ENCODE results near the gene LTF. TPM values are rescaled to one million over a fixed set of nuclear protein-coding genes. Genes with fewer than 3 reads are reported as not detected.

LTF gene
- total RNA-seq, 1 donor from 2014 or later, result 14.3 TPM

DNA sequence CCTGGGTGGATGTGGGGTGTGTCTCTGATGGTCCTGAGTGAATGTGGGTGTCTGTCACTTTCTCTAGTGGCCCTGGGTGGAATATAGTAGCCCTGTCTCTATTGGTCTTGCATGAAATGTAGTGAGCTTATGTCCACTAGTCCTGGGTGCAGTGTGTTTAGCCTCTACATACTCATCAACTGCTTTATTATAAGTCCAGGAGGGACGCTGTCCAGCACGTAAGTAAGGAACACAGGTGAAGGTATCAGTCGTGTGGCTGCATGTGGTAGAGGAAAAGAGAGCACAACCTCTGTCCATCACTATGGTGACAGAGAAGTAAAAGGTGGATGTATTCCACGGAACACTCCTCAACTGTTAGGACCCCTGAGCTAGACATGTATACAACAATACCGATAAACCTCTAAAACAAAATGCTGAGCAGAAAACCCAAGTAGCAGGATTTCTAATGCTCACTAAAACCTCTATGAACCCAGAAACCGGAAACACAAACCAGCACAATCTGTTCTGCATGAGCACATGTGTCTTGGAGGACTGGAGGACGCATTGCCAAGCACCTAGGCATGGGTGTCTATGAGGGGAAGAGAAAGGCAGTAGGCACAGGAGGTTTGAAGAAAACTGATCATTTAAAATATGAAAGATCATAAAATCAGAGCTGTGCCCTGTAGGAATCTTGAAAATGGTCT, 11.0 kb downstream of the LTF start:
- H3K4me1 ChIP-seq, result no peaks in the 10 kb centered on the region
- H3K9me3 ChIP-seq, result no peaks in the 10 kb centered on the region
- H3K27me3 ChIP-seq, result no peaks in the 10 kb centered on the region
- no peaks in the 10 kb centered on the region for H3K36me3 ChIP-seq
- TF ChIP-seq, protein P1, sequence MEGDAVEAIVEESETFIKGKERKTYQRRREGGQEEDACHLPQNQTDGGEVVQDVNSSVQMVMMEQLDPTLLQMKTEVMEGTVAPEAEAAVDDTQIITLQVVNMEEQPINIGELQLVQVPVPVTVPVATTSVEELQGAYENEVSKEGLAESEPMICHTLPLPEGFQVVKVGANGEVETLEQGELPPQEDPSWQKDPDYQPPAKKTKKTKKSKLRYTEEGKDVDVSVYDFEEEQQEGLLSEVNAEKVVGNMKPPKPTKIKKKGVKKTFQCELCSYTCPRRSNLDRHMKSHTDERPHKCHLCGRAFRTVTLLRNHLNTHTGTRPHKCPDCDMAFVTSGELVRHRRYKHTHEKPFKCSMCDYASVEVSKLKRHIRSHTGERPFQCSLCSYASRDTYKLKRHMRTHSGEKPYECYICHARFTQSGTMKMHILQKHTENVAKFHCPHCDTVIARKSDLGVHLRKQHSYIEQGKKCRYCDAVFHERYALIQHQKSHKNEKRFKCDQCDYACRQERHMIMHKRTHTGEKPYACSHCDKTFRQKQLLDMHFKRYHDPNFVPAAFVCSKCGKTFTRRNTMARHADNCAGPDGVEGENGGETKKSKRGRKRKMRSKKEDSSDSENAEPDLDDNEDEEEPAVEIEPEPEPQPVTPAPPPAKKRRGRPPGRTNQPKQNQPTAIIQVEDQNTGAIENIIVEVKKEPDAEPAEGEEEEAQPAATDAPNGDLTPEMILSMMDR (IDR thresholded peaks at IDR 0.05), result no peak
- no peak overlapping the region for H3K27ac ChIP-seq
- intact Hi-C loops (cut with DNase I), result no loop called here
- H3K4me3 ChIP-seq, result no peak overlapping the region
- DNase-seq (no peak), ATAC-seq (no peak)

DNA sequence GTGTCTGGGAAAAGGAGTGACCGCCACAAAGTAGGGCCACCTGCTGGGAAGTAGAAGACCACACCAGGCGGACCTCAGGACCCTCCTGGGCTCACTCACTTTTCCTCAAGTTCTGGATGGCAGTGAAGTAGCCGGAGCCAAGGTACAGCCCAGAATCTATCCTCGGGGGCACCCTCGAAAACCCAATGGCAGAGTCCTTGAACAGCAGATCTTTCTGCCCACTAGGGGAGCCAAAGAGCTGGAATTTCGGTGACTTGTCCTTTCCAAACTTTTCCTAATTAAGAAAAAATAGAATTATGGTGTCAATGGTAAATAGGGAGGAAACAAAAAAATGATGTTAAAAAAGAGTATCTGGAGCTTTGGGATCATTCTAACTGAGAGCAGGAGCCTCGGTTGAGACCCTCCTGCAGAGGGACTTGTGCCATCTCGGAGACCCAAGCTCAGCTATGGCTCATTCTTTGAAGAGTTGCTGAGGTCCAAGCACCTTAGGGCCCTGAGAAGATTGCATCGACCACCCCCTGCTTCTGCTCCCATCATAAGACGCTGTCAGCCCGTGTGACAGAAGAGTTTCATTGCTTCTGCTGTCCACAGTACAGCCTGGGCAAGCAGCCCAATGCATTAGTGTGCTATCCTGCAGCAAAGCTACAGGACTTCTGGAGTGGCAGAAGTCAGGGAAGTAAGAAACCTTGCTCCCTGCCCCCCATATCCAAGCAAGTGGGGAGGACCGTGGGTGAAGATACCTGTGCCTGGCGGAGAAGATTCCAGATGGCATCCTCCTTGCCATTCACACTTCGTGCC, 14.8 kb downstream of the LTF start:
- Histone ChIP-seq H3K36me3 (no peaks in the 10 kb centered on the region), H3K4me3 (no peak overlapping the region), H3K27ac (no peak overlapping the region), H3K27me3 (no peaks in the 10 kb centered on the region), H3K9me3 (no peaks in the 10 kb centered on the region), H3K4me1 (no peaks in the 10 kb centered on the region)
- TF ChIP-seq, protein P1 (IDR thresholded peaks at IDR 0.05), result peak; percentile 61
- ATAC-seq (peak; percentile 23), DNase-seq (no peak)
- intact Hi-C loops (cut with DNase I), result no loop called here

DNA sequence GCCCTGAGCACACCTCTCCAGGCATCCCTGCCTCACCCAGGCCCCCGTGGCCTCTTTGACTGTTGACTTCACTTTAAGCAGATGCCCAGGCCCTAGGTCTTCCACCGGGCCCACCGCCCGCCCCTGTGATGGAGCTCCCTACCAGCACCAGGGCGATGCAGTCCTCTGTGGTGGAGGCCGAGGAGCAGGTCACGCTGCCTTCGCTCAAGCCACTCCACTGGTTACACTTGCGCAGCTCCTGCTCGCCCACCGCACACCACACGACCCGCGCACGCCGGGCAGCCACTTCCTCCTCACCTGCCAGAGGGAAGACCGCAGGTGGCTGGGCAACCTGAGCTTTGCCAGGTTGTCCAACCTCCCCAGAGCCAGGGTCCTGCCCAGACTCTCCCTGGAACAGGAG, 16.0 kb downstream of the LTF start:
- TF ChIP-seq, protein P1 (IDR thresholded peaks at IDR 0.05), result no peak
- intact Hi-C loops (cut with DNase I), result no loop called here
- no peaks in the 10 kb centered on the region for H3K27me3 ChIP-seq
- DNase-seq, result no peak
- no peaks in the 10 kb centered on the region for H3K9me3 ChIP-seq
- no peak overlapping the region for H3K27ac ChIP-seq
- H3K4me3 ChIP-seq, result no peak overlapping the region
- no peak for ATAC-seq
- H3K36me3 ChIP-seq, result no peaks in the 10 kb centered on the region
- no peaks in the 10 kb centered on the region for H3K4me1 ChIP-seq

DNA sequence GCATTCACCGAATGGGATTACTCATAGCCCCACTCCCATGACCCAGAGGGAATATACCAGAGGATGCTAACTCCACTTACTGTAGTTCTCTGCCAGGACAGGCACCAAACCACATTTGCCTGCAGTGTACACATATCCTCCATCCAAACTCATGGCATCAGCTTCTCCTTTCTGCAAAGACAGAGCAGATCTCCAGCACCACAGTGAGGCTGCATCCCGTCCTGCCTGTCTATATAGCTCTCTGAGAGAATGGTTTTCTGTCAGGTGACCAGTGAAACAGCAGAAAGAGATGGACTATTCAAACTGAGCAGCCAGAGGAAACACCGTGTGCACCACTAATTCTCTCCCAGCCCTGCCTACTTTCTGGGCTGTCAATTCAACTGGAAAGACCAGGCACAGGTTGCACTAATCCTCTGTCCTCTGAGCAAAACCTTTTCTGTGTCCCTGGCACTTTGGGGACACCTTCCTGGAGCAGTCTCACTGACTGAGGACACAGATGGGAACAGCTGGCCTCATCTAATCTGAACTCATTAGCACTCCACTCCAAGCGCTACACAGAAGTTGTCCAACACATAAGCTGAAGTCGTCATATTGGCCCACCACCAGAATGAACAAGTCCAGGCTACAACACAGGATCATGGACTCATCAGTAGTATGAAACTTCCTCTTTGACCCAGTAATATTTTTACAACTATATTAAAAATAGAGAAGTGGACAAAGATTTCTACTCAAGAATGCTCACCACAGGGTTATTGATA, 17.3 kb downstream of the LTF start:
- no peak overlapping the region for H3K27ac ChIP-seq
- intact Hi-C loops (cut with DNase I), result no loop called here
- H3K27me3 ChIP-seq, result no peaks in the 10 kb centered on the region
- H3K9me3 ChIP-seq, result no peaks in the 10 kb centered on the region
- no peaks in the 10 kb centered on the region for H3K4me1 ChIP-seq
- no peaks in the 10 kb centered on the region for H3K36me3 ChIP-seq
- TF ChIP-seq, protein P1 (IDR thresholded peaks at IDR 0.05), result no peak
- ATAC-seq (peak; percentile 41), DNase-seq (no peak)
- no peak overlapping the region for H3K4me3 ChIP-seq

DNA sequence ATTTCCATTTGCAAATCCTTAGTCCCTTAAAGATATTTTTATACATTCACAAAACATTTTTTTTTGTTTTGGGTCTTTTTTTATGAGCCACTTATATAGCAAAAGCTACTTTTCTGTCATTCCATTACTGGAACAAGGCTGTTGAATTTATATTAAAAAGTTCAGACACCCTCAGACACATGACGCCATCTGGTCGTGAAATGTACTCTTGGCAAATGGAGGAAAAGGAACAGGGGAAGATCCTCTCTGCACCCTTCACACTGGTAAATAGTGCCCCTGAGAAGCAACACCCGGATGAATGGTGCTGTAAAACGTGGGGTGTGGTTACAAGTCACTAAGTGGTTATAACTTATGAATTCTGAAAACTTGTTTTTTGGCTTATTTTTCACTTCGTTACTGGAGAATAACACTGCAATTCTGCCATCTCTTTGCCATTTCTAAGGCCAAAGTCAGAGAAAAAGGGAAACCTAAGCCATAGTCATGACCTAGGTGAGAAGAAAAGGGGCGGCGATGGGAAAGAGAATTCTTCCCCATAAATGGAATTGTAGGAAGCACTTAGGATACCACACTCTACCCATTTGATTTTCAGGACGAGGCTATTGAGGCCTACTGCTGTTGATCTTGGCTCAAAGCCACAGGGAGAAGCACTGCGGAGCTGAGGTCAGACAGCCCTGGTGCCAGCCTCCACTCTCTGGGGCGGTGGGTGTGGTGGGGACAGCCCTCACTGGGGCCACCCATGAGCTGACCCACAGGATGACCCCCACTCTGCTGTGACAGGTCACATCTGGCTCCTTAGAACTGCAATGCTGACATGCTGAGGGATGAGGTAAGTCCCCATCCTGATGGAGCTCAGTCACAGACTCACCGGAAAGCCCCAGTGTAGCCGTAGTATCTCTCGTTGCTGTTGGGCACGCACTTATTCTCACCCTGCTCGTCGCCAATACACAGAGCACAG, 21.9 kb downstream of the LTF start:
- intact Hi-C loops (cut with DNase I), result no loop called here
- DNase-seq, result no peak
- TF ChIP-seq, protein P1 (IDR thresholded peaks at IDR 0.05), result peak; percentile 66

More for the DNA sequence above, 21.9 kb downstream of the LTF start:
- no peak overlapping the region for H3K27ac ChIP-seq
- H3K9me3 ChIP-seq, result no peaks in the 10 kb centered on the region
- no peaks in the 10 kb centered on the region for H3K36me3 ChIP-seq
- no peaks in the 10 kb centered on the region for H3K4me1 ChIP-seq
- no peak overlapping the region for H3K4me3 ChIP-seq
- no peaks in the 10 kb centered on the region for H3K27me3 ChIP-seq
- ATAC-seq, result peak; percentile 60
